ENCODE measurements around the gene RAB20.

- TF ChIP-seq, protein P1, sequence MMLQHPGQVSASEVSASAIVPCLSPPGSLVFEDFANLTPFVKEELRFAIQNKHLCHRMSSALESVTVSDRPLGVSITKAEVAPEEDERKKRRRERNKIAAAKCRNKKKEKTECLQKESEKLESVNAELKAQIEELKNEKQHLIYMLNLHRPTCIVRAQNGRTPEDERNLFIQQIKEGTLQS (CRISPR knock-in tag; conservative IDR thresholded peaks at IDR 0.05): no peak
- TF ChIP-seq ZNF263 (CRISPR knock-in tag; IDR thresholded peaks at IDR 0.05; ENCODE audit: low read depth): no peak
- no peak for TF ChIP-seq SP1 (CRISPR knock-in tag; conservative IDR thresholded peaks at IDR 0.05)
- no peak for TF ChIP-seq ESRRA (CRISPR knock-in tag; IDR thresholded peaks at IDR 0.05; ENCODE audit: borderline replicate concordance)
These were observed 85.8 kb downstream of the RAB20 start for GRCh38 chr13:110475550-110476219.
